Colon (tissue), 2 donors: ENCODE data around the gene SLC2A9.

ENCODE experiments used
- FAIRE-seq: peaks from 2 replicates; lab custom pipeline; 2012; peaks lifted over from hg19 to GRCh38; lab: Jason Lieb, UNC
- donor health status: control.
- donor health status: control.

The SLC2A9 gene

GRCh38 chr4:9891740-9892139, 129.6 kb downstream of the SLC2A9 start:
- no peak for FAIRE-seq

- FAIRE-seq, result no peak
Observed at GRCh38 chr4:9891056-9891455, 130.2 kb downstream of the SLC2A9 start.

- no peak for FAIRE-seq
Observed at GRCh38 chr4:9889306-9889705, 132.0 kb downstream of the SLC2A9 start.

GRCh38 chr4:9885958-9886357, 135.3 kb downstream of the SLC2A9 start:
- no peak for FAIRE-seq

GRCh38 chr4:9880406-9881197, 140.7 kb downstream of the SLC2A9 start:
- no peak for FAIRE-seq

GRCh38 chr4:9877123-9877522, 144.2 kb downstream of the SLC2A9 start:
- FAIRE-seq, result no peak

- FAIRE-seq, result no peak
Observed at GRCh38 chr4:9875516-9875915, 145.8 kb downstream of the SLC2A9 start.

GRCh38 chr4:9874385-9874784, 146.9 kb downstream of the SLC2A9 start:
- no peak for FAIRE-seq

- no peak for FAIRE-seq
Observed at GRCh38 chr4:9870165-9870790, 151.0 kb downstream of the SLC2A9 start.

- FAIRE-seq, result no peak
Observed at GRCh38 chr4:9867751-9868425, 153.4 kb downstream of the SLC2A9 start.

GRCh38 chr4:9866931-9867330, 154.4 kb downstream of the SLC2A9 start:
- no peak for FAIRE-seq

- FAIRE-seq, result no peak
Observed at GRCh38 chr4:9861561-9861960, 159.7 kb downstream of the SLC2A9 start.

GRCh38 chr4:9859810-9860209, 161.5 kb downstream of the SLC2A9 start:
- no peak for FAIRE-seq

- FAIRE-seq, result no peak
Observed at GRCh38 chr4:9849538-9849920, 171.8 kb downstream of the SLC2A9 start.

GRCh38 chr4:9847968-9848748, 173.1 kb downstream of the SLC2A9 start:
- no peak for FAIRE-seq

GRCh38 chr4:9845791-9846493, 175.4 kb downstream of the SLC2A9 start:
- no peak for FAIRE-seq

GRCh38 chr4:9841072-9841471, 180.2 kb downstream of the SLC2A9 start:
- no peak for FAIRE-seq

GRCh38 chr4:9835430-9835829, 185.9 kb downstream of the SLC2A9 start:
- FAIRE-seq, result no peak

GRCh38 chr4:9833421-9833820, 187.9 kb downstream of the SLC2A9 start:
- FAIRE-seq, result no peak

- FAIRE-seq, result no peak
Observed at GRCh38 chr4:9832640-9833039, 188.7 kb downstream of the SLC2A9 start.

- no peak for FAIRE-seq
Observed at GRCh38 chr4:9826551-9826950, 194.7 kb downstream of the SLC2A9 start.

- FAIRE-seq, result no peak
Observed at GRCh38 chr4:9825049-9825448, 196.2 kb downstream of the SLC2A9 start.
